K562 (cell line): Measurements from ENCODE around the gene FGF22. TPM values are rescaled to one million over a fixed set of nuclear protein-coding genes. Genes with fewer than 3 reads are reported as not detected.

ENCODE experiments used
- CTCF ChIP-seq, 3 experiments: IDR thresholded peaks in 2 of 3; conservative IDR thresholded peaks in 1 of 3; 2 replicates each; pipeline ENCODE4 v1.5.1; 2011 to 2012; ENCODE audit warnings: low read length in 3 of 3, mild to moderate bottlenecking in 3 of 3, control low read depth in 2 of 3, improper control_type of control experiment in 1 of 3, inconsistent platforms in 1 of 3, low read depth in 1 of 3, mixed read lengths in 1 of 3, moderate library complexity in 1 of 3; ENCODE audit not compliant: insufficient read depth in 2 of 3
- DMBX1 ChIP-seq: fragments of 250-450 bp; sonication (Bioruptor Pico); IDR thresholded peaks from 2 replicates; pipeline ENCODE4 v1.8.0; 2022; ENCODE audit warnings: inconsistent platforms, mild to moderate bottlenecking, moderate library complexity, borderline replicate concordance
- ERF ChIP-seq: fragments of 450-650 bp; formaldehyde crosslinking; IDR thresholded peaks from 2 replicates; pipeline ENCODE4 v1.4.0; 2020; ENCODE audit warnings: mild to moderate bottlenecking, mixed read lengths
- FOXM1 ChIP-seq, 2 experiments: fragments of 450-650 bp in 1 of 2; sonication (generic) in 1 of 2; formaldehyde crosslinking in 1 of 2; IDR thresholded peaks; 2 replicates each; pipeline versions ENCODE4 v1.6.1 to v1.9.0; 2017 to 2022; ENCODE audit warnings: low read depth in 2 of 2, mild to moderate bottlenecking in 2 of 2, missing genetic modification reagents in 1 of 2, moderate library complexity in 1 of 2
- GABPB1 ChIP-seq: sonication (generic); formaldehyde crosslinking; IDR thresholded peaks from 2 replicates; pipeline ENCODE4 v1.8.0; 2022; ENCODE audit warnings: mild to moderate bottlenecking, missing genetic modification reagents
- GTF2F1 ChIP-seq: IDR thresholded peaks from 2 replicates; pipeline ENCODE4 v1.6.1; 2011; ENCODE audit warnings: low read depth, low read length, improper control_type of control experiment
- HMGXB4 ChIP-seq: sonication (generic); formaldehyde crosslinking; IDR thresholded peaks from 2 replicates; pipeline ENCODE4 v1.8.1; 2023; ENCODE audit warnings: mild to moderate bottlenecking, missing genetic modification reagents
- KAT2B ChIP-seq: IDR thresholded peaks from one replicate; pipeline ENCODE4 v1.6.1; 2012; ENCODE audit warnings: low read depth, mild to moderate bottlenecking, control low read depth, inconsistent platforms, low read length, moderate library complexity
- MAFF ChIP-seq: IDR thresholded peaks from 2 replicates; pipeline ENCODE4 v1.6.1; 2012; ENCODE audit warnings: low read length, improper control_type of control experiment
- MTA1 ChIP-seq: fragments of 450-650 bp; IDR thresholded peaks from 2 replicates; pipeline ENCODE4 v1.6.1; 2017; ENCODE audit warnings: borderline replicate concordance
- RREB1 ChIP-seq: fragments of 250-450 bp; sonication (Bioruptor Pico); IDR thresholded peaks from 2 replicates; pipeline ENCODE4 v1.4.0; 2020
- SNIP1 ChIP-seq: fragments of 450-650 bp; IDR thresholded peaks from 2 replicates; pipeline ENCODE4 v1.7.1; 2017; ENCODE audit warnings: low read depth, mild to moderate bottlenecking
- SRF ChIP-seq, 2 experiments: fragments of 250-450, 450-650 bp in 1 of 2; sonication (Bioruptor Pico) in 1 of 2; sonication (generic) in 1 of 2; formaldehyde crosslinking; IDR thresholded peaks; 2 replicates each; pipeline versions ENCODE4 v1.5.0 to v1.5.1; 2020 to 2022; ENCODE audit warnings: mild to moderate bottlenecking in 1 of 2, missing genetic modification reagents in 1 of 2
- TAF15 ChIP-seq: fragments of 200-400 bp; formaldehyde crosslinking; IDR thresholded peaks from 2 replicates; pipeline ENCODE4 v1.6.1; 2017; ENCODE audit warnings: mild to moderate bottlenecking, low read depth, low read length, moderate library complexity
- TRIM28 ChIP-seq: fragments of 450-650 bp; IDR thresholded peaks from 2 replicates; pipeline ENCODE4 v1.6.1; 2017
- U2AF2 ChIP-seq: fragments of 200-400 bp; formaldehyde crosslinking; optimal IDR thresholded peaks from 2 replicates; pipeline ENCODE3; 2017; ENCODE audit warnings: low read depth, mild to moderate bottlenecking, low read length
- ZBTB5 ChIP-seq: fragments of 450-650 bp; IDR thresholded peaks from 2 replicates; pipeline ENCODE4 v1.6.1; 2017; ENCODE audit warnings: antibody characterized with exemption
- polyA plus RNA-seq, 8 experiments: library from polyadenylated mRNA; depleted of rRNA in 4 of 8; stranded (reverse) in 5 of 8; unstranded in 3 of 8; fragments of >200 nt; fragmentation: Nextera tagmentation in 2 of 8; fragmentation: Illumina TruSeq in 1 of 8; extraction: Ambion mirVana in 2 of 8; extraction: Trizol in 1 of 8; gene quantifications; 2 replicates each; pipeline versions ENCODE4 v1.2.1 to v1.2.3, GENCODE V29; 2011 to 2014; ENCODE audit warnings: inconsistent platforms in 1 of 8, missing spikeins in 1 of 8
- total RNA-seq, 7 experiments: library from RNA; depleted of rRNA in 6 of 7; stranded (reverse); fragments of >200 nt in 6 of 7; fragmentation: Illumina TruSeq in 2 of 7; extraction: Trizol in 2 of 7; gene quantifications; 2 replicates each; pipeline versions ENCODE4 v1.2.1 to v1.2.3, GENCODE V29; 2011 to 2021; ENCODE audit warnings: low replicate concordance in 1 of 7

The FGF22 gene
- total and polyA plus RNA-seq, 9 of the 15 experiments (the other 6 are each of a cell fraction or from before 2014, with no cell fraction given) = 0.14 to 2.2 (median 0.86) TPM; not detected in 4

GRCh38 chr19:610801-611480, 28.7 kb upstream of the FGF22 start (continued):
- TF ChIP-seq HMGXB4 (CRISPR knock-in tag) (no peak), SNIP1 (peak; percentile 78), CTCF (IDR thresholded peaks at IDR 0.05 in 2 of 3, conservative IDR thresholded peaks at IDR 0.05 in 1 of 3; ENCODE audit: insufficient read depth in 2 of 3, low read depth in 1 of 3, low read length in 3 of 3) (no peak), U2AF2 (no peak), ERF (CRISPR knock-in tag) (no peak), GTF2F1 (no peak), RREB1 (CRISPR knock-in tag) (no peak), KAT2B (no peak), GABPB1 (peak; percentile 86), DMBX1 (CRISPR knock-in tag) (no peak), FOXM1 (IDR thresholded peaks at IDR 0.05; ENCODE audit: low read depth) (peak; percentile 57), FOXM1 (CRISPR knock-in tag; IDR thresholded peaks at IDR 0.05; ENCODE audit: low read depth) (no peak), MTA1 (no peak), TAF15 (no peak), MAFF (no peak), TRIM28 (no peak), ZBTB5 (no peak), SRF (CRISPR knock-in tag; IDR thresholded peaks at IDR 0.05) (no peak)
